HUES48 (cell line): ENCODE measurements around the gene CACNA2D2.
A peak's percentile ranks its signal among the peaks of the same experiment; 100 is the strongest.

Experiments used
- H3K27ac ChIP-seq: one replicate; pipeline ENCODE4 v1.7.0; 2013; ENCODE audit warnings: low read depth, low read length, inconsistent platforms
- H3K27me3 ChIP-seq: 2 replicates; pipeline ENCODE4 v1.6.1; 2013; ENCODE audit warnings: mild to moderate bottlenecking, low read length; ENCODE audit not compliant: control insufficient read depth, insufficient read depth
- H3K36me3 ChIP-seq: 2 replicates; pipeline ENCODE4 v1.6.1; 2013; ENCODE audit warnings: low read length; ENCODE audit not compliant: control insufficient read depth, insufficient read depth
- H3K4me1 ChIP-seq: 2 replicates; pipeline ENCODE4 v1.6.1; 2013; ENCODE audit warnings: mild to moderate bottlenecking, low read length; ENCODE audit not compliant: control insufficient read depth, insufficient read depth
- H3K4me3 ChIP-seq: 2 replicates; pipeline ENCODE4 v1.5.1; 2013; ENCODE audit warnings: mild to moderate bottlenecking, low read depth, low read length
- H3K9ac ChIP-seq: 2 replicates; pipeline ENCODE4 v1.6.1; 2013; ENCODE audit warnings: mild to moderate bottlenecking, low read depth, low read length, moderate library complexity
- H3K9me3 ChIP-seq: 2 replicates; pipeline ENCODE4 v1.6.1; 2013; ENCODE audit warnings: low read length; ENCODE audit not compliant: control insufficient read depth, insufficient read depth

Gene CACNA2D2

GRCh38 chr3:50525191-50525910 lies 21.9 kb upstream of the CACNA2D2 start:
- Histone ChIP-seq H3K4me1 (peaks cover 46% of the 10 kb centered on the region), H3K36me3 (no peaks in the 10 kb centered on the region), H3K27ac (no peak overlapping the region), H3K27me3 (peaks cover 10% of the 10 kb centered on the region; the same call in 1 of the 2 replicates), H3K4me3 (no peak overlapping the region), H3K9ac (no peak overlapping the region), H3K9me3 (no peaks in the 10 kb centered on the region)

GRCh38 chr3:50524746-50525145 lies 21.3 kb upstream of the CACNA2D2 start:
- H3K36me3 ChIP-seq, result no peaks in the 10 kb centered on the region
- peaks cover 6% of the 10 kb centered on the region; the same call in 1 of the 2 replicates for H3K27me3 ChIP-seq
- peaks cover 45% of the 10 kb centered on the region for H3K4me1 ChIP-seq
- no peaks in the 10 kb centered on the region for H3K9me3 ChIP-seq
- H3K9ac ChIP-seq, result no peak overlapping the region
- no peak overlapping the region for H3K4me3 ChIP-seq
- no peak overlapping the region for H3K27ac ChIP-seq

GRCh38 chr3:50523279-50523811 lies 19.9 kb upstream of the CACNA2D2 start:
- Histone ChIP-seq H3K9ac (0 out of 2 replicates have a peak overlapping the region, but pooled peaks have one; percentile 21), H3K27ac (no peak overlapping the region), H3K4me3 (no peak overlapping the region), H3K9me3 (no peaks in the 10 kb centered on the region), H3K4me1 (peaks cover 51% of the 10 kb centered on the region), H3K36me3 (no peaks in the 10 kb centered on the region), H3K27me3 (no peaks in the 10 kb centered on the region)

GRCh38 chr3:50521572-50521971 lies 18.1 kb upstream of the CACNA2D2 start:
- H3K4me1 ChIP-seq, result peaks cover 63% of the 10 kb centered on the region
- no peak overlapping the region for H3K27ac ChIP-seq
- no peak overlapping the region for H3K4me3 ChIP-seq
- H3K9me3 ChIP-seq, result no peaks in the 10 kb centered on the region
- H3K27me3 ChIP-seq, result no peaks in the 10 kb centered on the region
- H3K9ac ChIP-seq, result no peak overlapping the region
- H3K36me3 ChIP-seq, result no peaks in the 10 kb centered on the region

- Histone ChIP-seq H3K36me3 (no peaks in the 10 kb centered on the region), H3K27me3 (no peaks in the 10 kb centered on the region), H3K27ac (peak overlapping the region; percentile 63), H3K4me1 (peaks cover 68% of the 10 kb centered on the region), H3K9ac (no peak overlapping the region; the same call in 1 of the 2 replicates), H3K9me3 (no peaks in the 10 kb centered on the region), H3K4me3 (no peak overlapping the region)
Observed at GRCh38 chr3:50520849-50521248, 17.4 kb upstream of the CACNA2D2 start.

GRCh38 chr3:50519471-50520089 lies 16.1 kb upstream of the CACNA2D2 start:
- Histone ChIP-seq H3K4me3 (no peak overlapping the region), H3K9ac (no peak overlapping the region), H3K36me3 (no peaks in the 10 kb centered on the region), H3K9me3 (no peaks in the 10 kb centered on the region), H3K4me1 (peaks cover 67% of the 10 kb centered on the region), H3K27ac (peak overlapping the region; percentile 54), H3K27me3 (no peaks in the 10 kb centered on the region)

GRCh38 chr3:50518436-50518835 lies 15.0 kb upstream of the CACNA2D2 start:
- Histone ChIP-seq H3K36me3 (no peaks in the 10 kb centered on the region), H3K27me3 (no peaks in the 10 kb centered on the region), H3K4me3 (no peak overlapping the region), H3K27ac (no peak overlapping the region), H3K9me3 (no peaks in the 10 kb centered on the region), H3K9ac (no peak overlapping the region), H3K4me1 (peaks cover 63% of the 10 kb centered on the region)

- no peaks in the 10 kb centered on the region for H3K27me3 ChIP-seq
- no peak overlapping the region for H3K9ac ChIP-seq
- H3K9me3 ChIP-seq, result no peaks in the 10 kb centered on the region
- no peak overlapping the region for H3K27ac ChIP-seq
- no peaks in the 10 kb centered on the region for H3K36me3 ChIP-seq
- peaks cover 60% of the 10 kb centered on the region for H3K4me1 ChIP-seq
- no peak overlapping the region for H3K4me3 ChIP-seq
Observed at GRCh38 chr3:50517721-50518206, 14.3 kb upstream of the CACNA2D2 start.

- peak overlapping the region; percentile 80 for H3K27ac ChIP-seq
- H3K9ac ChIP-seq, result no peak overlapping the region
- no peaks in the 10 kb centered on the region for H3K36me3 ChIP-seq
- no peaks in the 10 kb centered on the region for H3K9me3 ChIP-seq
- H3K4me3 ChIP-seq, result peak overlapping the region; percentile 10; the same call in 1 of the 2 replicates
- peaks cover 50% of the 10 kb centered on the region for H3K4me1 ChIP-seq
- no peaks in the 10 kb centered on the region for H3K27me3 ChIP-seq
Observed at GRCh38 chr3:50516440-50516871, 13.0 kb upstream of the CACNA2D2 start.

GRCh38 chr3:50515565-50516439 lies 12.4 kb upstream of the CACNA2D2 start:
- Histone ChIP-seq H3K27ac (peak overlapping the region; percentile 80), H3K9ac (no peak overlapping the region), H3K4me3 (peak overlapping the region; percentile 34; the same call in 1 of the 2 replicates), H3K4me1 (peaks cover 43% of the 10 kb centered on the region), H3K9me3 (no peaks in the 10 kb centered on the region), H3K27me3 (no peaks in the 10 kb centered on the region), H3K36me3 (no peaks in the 10 kb centered on the region)
